ENCODE measurements around the gene LYL1.

Gene LYL1

GRCh38 chr19:13054626-13055212 lies 47.9 kb downstream of the LYL1 start:
- no peak for FAIRE-seq

GRCh38 chr19:13053761-13054625 lies 48.7 kb downstream of the LYL1 start:
- peak; percentile 50 for FAIRE-seq

GRCh38 chr19:13053238-13053637 lies 49.4 kb downstream of the LYL1 start:
- FAIRE-seq: no peak

GRCh38 chr19:13052447-13053175 lies 50.0 kb downstream of the LYL1 start:
- no peak for FAIRE-seq

GRCh38 chr19:13051557-13052165 lies 51.0 kb downstream of the LYL1 start:
- no peak for FAIRE-seq

- no peak for FAIRE-seq
These were observed 52.4 kb downstream of the LYL1 start for GRCh38 chr19:13050274-13050673.
